ENCODE measurements around the gene IL20.

The IL20 gene

GRCh38 chr1:206909161-206909882 lies 43.9 kb downstream of the IL20 start (continued):
- TF ChIP-seq HOXA7 (CRISPR knock-in tag; IDR thresholded peaks at IDR 0.05; ENCODE audit: borderline replicate concordance) = no peak
- no peak for TF ChIP-seq ZNF704 (tag by site-specific recombination; IDR thresholded peaks at IDR 0.05)
- TF ChIP-seq ZXDB (tag by site-specific recombination; IDR thresholded peaks at IDR 0.05) = peak; percentile 54
- TF ChIP-seq ZEB2 (tag by site-specific recombination; IDR thresholded peaks at IDR 0.05) = peak; percentile 82
- peak; percentile 57 for TF ChIP-seq GLIS1 (tag by site-specific recombination; IDR thresholded peaks at IDR 0.05)
- TF ChIP-seq ZNF174 (tag by site-specific recombination; IDR thresholded peaks at IDR 0.05) = no peak
- no peak for TF ChIP-seq ZBTB21 (tag by site-specific recombination; IDR thresholded peaks at IDR 0.05)
- TF ChIP-seq ZNF132 (tag by site-specific recombination; IDR thresholded peaks at IDR 0.05; ENCODE audit: borderline replicate concordance) = no peak
- TF ChIP-seq, protein P1, sequence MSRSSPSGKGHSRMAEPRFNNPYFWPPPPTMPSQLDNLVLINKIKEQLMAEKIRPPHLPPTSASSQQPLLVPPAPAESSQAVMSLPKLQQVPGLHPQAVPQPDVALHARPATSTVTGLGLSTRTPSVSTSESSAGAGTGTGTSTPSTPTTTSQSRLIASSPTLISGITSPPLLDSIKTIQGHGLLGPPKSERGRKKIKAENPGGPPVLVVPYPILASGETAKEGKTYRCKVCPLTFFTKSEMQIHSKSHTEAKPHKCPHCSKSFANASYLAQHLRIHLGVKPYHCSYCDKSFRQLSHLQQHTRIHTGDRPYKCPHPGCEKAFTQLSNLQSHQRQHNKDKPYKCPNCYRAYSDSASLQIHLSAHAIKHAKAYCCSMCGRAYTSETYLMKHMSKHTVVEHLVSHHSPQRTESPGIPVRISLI (tag by site-specific recombination; IDR thresholded peaks at IDR 0.05) = no peak
- TF ChIP-seq ZNF302 (tag by site-specific recombination; IDR thresholded peaks at IDR 0.05; ENCODE audit: low read depth) = no peak
- TF ChIP-seq ZFP69B (tag by site-specific recombination; IDR thresholded peaks at IDR 0.05) = 0 out of 2 replicates have a peak, but pooled peaks have one; percentile 18
- no peak for TF ChIP-seq KLF9 (tag by site-specific recombination; IDR thresholded peaks at IDR 0.05; ENCODE audit: low read depth)
- TF ChIP-seq, protein P2, sequence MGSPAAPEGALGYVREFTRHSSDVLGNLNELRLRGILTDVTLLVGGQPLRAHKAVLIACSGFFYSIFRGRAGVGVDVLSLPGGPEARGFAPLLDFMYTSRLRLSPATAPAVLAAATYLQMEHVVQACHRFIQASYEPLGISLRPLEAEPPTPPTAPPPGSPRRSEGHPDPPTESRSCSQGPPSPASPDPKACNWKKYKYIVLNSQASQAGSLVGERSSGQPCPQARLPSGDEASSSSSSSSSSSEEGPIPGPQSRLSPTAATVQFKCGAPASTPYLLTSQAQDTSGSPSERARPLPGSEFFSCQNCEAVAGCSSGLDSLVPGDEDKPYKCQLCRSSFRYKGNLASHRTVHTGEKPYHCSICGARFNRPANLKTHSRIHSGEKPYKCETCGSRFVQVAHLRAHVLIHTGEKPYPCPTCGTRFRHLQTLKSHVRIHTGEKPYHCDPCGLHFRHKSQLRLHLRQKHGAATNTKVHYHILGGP (tag by site-specific recombination; IDR thresholded peaks at IDR 0.05) = no peak
- TF ChIP-seq ZNF324 (tag by site-specific recombination; IDR thresholded peaks at IDR 0.05) = no peak
- TF ChIP-seq ZNF121 (tag by site-specific recombination; IDR thresholded peaks at IDR 0.05) = no peak
- TF ChIP-seq ZNF350 (tag by site-specific recombination; IDR thresholded peaks at IDR 0.05) = no peak
- TF ChIP-seq ZNF555 (tag by site-specific recombination; conservative IDR thresholded peaks at IDR 0.05) = no peak
- TF ChIP-seq SP7 (tag by site-specific recombination; IDR thresholded peaks at IDR 0.05) = peak; percentile 36; the same call in 1 of the 2 replicates
- TF ChIP-seq ZSCAN4 (tag by site-specific recombination; IDR thresholded peaks at IDR 0.05) = no peak
- no peak for TF ChIP-seq MEIS1 (CRISPR knock-in tag; IDR thresholded peaks at IDR 0.05; ENCODE audit: borderline replicate concordance)
- no peak for TF ChIP-seq ZNF560 (tag by site-specific recombination; IDR thresholded peaks at IDR 0.05; ENCODE audit: borderline replicate concordance)
- TF ChIP-seq, protein P3, sequence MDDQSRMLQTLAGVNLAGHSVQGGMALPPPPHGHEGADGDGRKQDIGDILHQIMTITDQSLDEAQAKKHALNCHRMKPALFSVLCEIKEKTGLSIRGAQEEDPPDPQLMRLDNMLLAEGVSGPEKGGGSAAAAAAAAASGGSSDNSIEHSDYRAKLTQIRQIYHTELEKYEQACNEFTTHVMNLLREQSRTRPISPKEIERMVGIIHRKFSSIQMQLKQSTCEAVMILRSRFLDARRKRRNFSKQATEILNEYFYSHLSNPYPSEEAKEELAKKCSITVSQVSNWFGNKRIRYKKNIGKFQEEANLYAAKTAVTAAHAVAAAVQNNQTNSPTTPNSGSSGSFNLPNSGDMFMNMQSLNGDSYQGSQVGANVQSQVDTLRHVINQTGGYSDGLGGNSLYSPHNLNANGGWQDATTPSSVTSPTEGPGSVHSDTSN (CRISPR knock-in tag; IDR thresholded peaks at IDR 0.05) = no peak
- TF ChIP-seq ZBTB44 (tag by site-specific recombination; IDR thresholded peaks at IDR 0.05) = no peak
- TF ChIP-seq ZNF76 (tag by site-specific recombination; IDR thresholded peaks at IDR 0.05; ENCODE audit: borderline replicate concordance, low read depth) = peak; percentile 90
- no peak for TF ChIP-seq ZFP3 (tag by site-specific recombination; IDR thresholded peaks at IDR 0.05; ENCODE audit: low read depth)
- peak; percentile 57 for TF ChIP-seq ZNF341 (tag by site-specific recombination; IDR thresholded peaks at IDR 0.05; ENCODE audit: low read depth)
- no peak for TF ChIP-seq BCL11B (tag by site-specific recombination; IDR thresholded peaks at IDR 0.05; ENCODE audit: low read depth)
- peak; percentile 65; the same call in 1 of the 2 replicates for TF ChIP-seq IKZF3 (tag by site-specific recombination; IDR thresholded peaks at IDR 0.05)
- no peak for TF ChIP-seq ZNF747 (tag by site-specific recombination; IDR thresholded peaks at IDR 0.05)
- TF ChIP-seq ZNF792 (tag by site-specific recombination; IDR thresholded peaks at IDR 0.05) = no peak
- TF ChIP-seq, protein P4, sequence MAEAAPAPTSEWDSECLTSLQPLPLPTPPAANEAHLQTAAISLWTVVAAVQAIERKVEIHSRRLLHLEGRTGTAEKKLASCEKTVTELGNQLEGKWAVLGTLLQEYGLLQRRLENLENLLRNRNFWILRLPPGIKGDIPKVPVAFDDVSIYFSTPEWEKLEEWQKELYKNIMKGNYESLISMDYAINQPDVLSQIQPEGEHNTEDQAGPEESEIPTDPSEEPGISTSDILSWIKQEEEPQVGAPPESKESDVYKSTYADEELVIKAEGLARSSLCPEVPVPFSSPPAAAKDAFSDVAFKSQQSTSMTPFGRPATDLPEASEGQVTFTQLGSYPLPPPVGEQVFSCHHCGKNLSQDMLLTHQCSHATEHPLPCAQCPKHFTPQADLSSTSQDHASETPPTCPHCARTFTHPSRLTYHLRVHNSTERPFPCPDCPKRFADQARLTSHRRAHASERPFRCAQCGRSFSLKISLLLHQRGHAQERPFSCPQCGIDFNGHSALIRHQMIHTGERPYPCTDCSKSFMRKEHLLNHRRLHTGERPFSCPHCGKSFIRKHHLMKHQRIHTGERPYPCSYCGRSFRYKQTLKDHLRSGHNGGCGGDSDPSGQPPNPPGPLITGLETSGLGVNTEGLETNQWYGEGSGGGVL (tag by site-specific recombination; IDR thresholded peaks at IDR 0.05) = peak; percentile 73

Data from HEK293 (cell line).